Measurements from ENCODE around the gene PTX4.

PTX4 gene

DNA sequence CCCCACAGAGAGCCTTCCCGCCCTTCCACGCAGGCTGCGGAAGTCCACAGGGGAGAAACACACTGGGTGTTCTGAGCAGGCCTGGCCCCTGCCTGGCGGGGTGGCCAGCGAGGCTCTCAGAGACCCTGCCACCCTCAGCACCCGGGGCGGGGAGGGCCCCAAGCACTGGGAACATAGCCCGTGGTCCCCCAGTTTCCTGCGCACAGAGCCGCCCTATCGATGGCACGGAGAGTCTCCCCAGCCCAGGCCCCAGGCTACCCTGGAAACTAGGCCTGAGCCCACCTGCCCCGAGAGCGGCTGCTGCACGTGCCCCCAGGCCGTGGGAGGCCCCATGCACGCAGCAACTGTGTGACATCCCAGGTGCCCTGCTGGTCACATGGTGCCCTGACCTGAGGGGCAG is 34.2 kb downstream of the PTX4 start:
- no peaks in the 10 kb centered on the region for H3K9me3 ChIP-seq (ENCODE audit: insufficient read depth, low read depth, low read length)
- peaks cover 65% of the 10 kb centered on the region for H3K36me3 ChIP-seq (ENCODE audit: insufficient read depth, low read length)
- no peak overlapping the region for H3K9ac ChIP-seq (ENCODE audit: low read depth, low read length)
- H3K27ac ChIP-seq (ENCODE audit: low read depth, low read length): no peak overlapping the region
- 93% methylated on average over 17 of the region's 17 CpGs for WGBS
- no peaks in the 10 kb centered on the region for H3K27me3 ChIP-seq (ENCODE audit: insufficient read depth, low read length)
- no peaks in the 10 kb centered on the region for H3K4me1 ChIP-seq (ENCODE audit: insufficient read depth, low read length)
- H3K4me3 ChIP-seq (ENCODE audit: low read length): no peak overlapping the region

DNA sequence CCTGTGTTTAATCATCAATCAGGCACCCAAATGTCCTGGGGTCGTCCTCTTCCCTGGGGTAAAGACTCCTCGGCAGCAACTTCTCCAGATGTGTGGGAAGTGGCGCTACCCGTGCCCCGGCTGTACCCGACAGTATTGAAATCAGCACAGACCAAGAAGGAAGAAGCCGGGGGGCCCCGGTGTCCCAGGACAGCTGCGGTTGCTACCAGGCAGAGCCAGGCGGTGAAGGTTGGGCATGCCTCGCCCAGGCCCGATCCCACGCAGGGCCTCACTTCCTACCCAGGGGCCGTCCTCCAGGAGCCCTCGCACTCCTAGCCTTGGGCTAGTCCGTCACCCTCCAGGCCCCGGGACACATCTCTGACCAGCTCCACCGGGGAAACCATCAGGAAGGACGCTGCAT is 35.4 kb downstream of the PTX4 start:
- 97% methylated on average over 19 of the region's 19 CpGs for WGBS
- Histone ChIP-seq H3K4me3 (ENCODE audit: low read length) (no peak overlapping the region), H3K36me3 (ENCODE audit: insufficient read depth, low read length) (peaks cover 62% of the 10 kb centered on the region), H3K27me3 (ENCODE audit: insufficient read depth, low read length) (no peaks in the 10 kb centered on the region), H3K9ac (ENCODE audit: low read depth, low read length) (no peak overlapping the region), H3K4me1 (ENCODE audit: insufficient read depth, low read length) (no peaks in the 10 kb centered on the region), H3K27ac (ENCODE audit: low read depth, low read length) (no peak overlapping the region), H3K9me3 (ENCODE audit: insufficient read depth, low read depth, low read length) (no peaks in the 10 kb centered on the region)

DNA sequence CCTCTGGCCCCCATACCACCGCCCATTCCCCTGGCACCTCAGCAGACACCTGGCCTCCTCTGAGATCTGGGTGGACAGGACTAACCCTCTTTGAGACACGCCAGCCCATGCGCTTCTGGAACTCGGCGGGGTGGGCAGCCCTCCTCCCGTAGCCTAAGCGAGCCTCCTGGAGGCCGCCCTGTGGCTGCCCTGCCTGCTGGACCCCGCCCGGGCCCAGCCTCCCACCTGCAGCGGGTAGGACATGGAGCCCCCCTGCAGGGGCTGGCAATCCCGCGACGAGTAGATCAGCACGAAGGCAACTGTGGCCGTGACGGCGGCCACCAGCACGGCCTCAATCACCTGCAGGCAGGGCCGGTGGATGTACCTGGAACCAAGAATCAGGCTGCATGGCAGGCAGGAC is 36.2 kb downstream of the PTX4 start:
- no peaks in the 10 kb centered on the region for H3K4me1 ChIP-seq (ENCODE audit: insufficient read depth, low read length)
- no peak overlapping the region for H3K27ac ChIP-seq (ENCODE audit: low read depth, low read length)
- H3K9ac ChIP-seq (ENCODE audit: low read depth, low read length): no peak overlapping the region
- 92% methylated on average over 20 of the region's 20 CpGs for WGBS
- H3K36me3 ChIP-seq (ENCODE audit: insufficient read depth, low read length): peaks cover 65% of the 10 kb centered on the region
- H3K4me3 ChIP-seq (ENCODE audit: low read length): no peak overlapping the region
- H3K9me3 ChIP-seq (ENCODE audit: insufficient read depth, low read depth, low read length): no peaks in the 10 kb centered on the region
- H3K27me3 ChIP-seq (ENCODE audit: insufficient read depth, low read length): no peaks in the 10 kb centered on the region

DNA sequence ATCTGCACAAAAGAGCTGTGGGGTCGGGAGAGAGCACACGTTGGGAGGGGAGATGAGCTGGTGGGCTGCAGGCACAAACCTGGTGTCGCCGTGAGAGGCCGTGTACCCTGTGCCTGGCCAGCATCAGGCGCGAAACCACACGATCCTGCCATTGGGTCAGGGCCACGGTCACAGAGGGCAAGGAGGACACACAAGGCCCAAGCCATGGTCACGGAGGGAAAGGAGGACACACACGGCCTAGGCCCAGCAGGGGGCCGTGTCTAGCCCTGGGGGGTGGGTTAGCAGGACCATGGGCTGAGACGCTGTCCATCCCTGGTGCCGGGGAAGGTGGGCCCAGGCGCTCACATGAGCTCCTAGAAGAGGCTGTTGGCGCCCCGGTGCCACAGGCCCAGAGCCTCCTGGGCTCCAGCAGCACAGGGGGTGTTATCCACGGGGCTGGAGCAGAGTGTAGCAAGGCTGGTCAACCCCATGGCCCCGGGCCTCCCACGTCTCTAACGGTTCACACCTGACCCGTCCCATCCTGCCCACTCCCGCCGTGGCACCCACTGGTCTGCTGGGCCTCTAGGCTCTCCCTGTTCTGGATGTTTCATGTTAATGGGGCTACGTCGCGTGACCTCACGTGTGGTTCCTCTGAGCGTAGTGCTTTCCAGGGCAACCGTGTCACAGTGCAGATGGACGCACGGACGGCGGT is 36.9 kb downstream of the PTX4 start:
- 95% methylated on average over 34 of the region's 34 CpGs for WGBS

DNA sequence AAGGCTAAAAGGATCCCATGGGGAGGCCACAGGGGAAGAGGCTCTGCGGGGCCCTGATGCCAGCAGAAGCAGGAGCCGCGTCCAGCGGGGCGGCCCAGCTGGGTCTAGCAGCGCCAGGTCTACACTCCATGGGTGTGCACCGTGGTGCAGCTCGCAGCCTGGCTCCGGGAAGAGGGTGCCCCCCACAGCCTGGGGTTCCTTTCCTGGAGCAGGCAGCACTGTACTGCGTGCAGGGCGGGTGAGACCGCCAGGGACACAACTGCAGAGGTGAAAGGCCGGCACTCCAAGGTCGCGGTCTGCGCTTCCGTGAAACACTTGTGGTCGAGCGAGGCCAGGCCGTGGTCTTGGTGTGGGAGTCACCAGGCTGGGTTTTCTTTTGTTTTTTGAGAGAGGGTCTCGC is 37.9 kb downstream of the PTX4 start:
- Histone ChIP-seq H3K36me3 (ENCODE audit: insufficient read depth, low read length) (peaks cover 65% of the 10 kb centered on the region), H3K4me1 (ENCODE audit: insufficient read depth, low read length) (no peaks in the 10 kb centered on the region), H3K27me3 (ENCODE audit: insufficient read depth, low read length) (no peaks in the 10 kb centered on the region), H3K9ac (ENCODE audit: low read depth, low read length) (no peak overlapping the region), H3K4me3 (ENCODE audit: low read length) (no peak overlapping the region), H3K27ac (ENCODE audit: low read depth, low read length) (no peak overlapping the region), H3K9me3 (ENCODE audit: insufficient read depth, low read depth, low read length) (no peaks in the 10 kb centered on the region)
- 94% methylated on average over 21 of the region's 21 CpGs for WGBS

More for the DNA sequence above, 36.9 kb downstream of the PTX4 start:
- Histone ChIP-seq H3K36me3 (ENCODE audit: insufficient read depth, low read length) (peaks cover 62% of the 10 kb centered on the region), H3K27ac (ENCODE audit: low read depth, low read length) (no peak overlapping the region), H3K27me3 (ENCODE audit: insufficient read depth, low read length) (no peaks in the 10 kb centered on the region), H3K4me3 (ENCODE audit: low read length) (no peak overlapping the region), H3K9ac (ENCODE audit: low read depth, low read length) (no peak overlapping the region), H3K4me1 (ENCODE audit: insufficient read depth, low read length) (no peaks in the 10 kb centered on the region), H3K9me3 (ENCODE audit: insufficient read depth, low read depth, low read length) (no peaks in the 10 kb centered on the region)

DNA sequence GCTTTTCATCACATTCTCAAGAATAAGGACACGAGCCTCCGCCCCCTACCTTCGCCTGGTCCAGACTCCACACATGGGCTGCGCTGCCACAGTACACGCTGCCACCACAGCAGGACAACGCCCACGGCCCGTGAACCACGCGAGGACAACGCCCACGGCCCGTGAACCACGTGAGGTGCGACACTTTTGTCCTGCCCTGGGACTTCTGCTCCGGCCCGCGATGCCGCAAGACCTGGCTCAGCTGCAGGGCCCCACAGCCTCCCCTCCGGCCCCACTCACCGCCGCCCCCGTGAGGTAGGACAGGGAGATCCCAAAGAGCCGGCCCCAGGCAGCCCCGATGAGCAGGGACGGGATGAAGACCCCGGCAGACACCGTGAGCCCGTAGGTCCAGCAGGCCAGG is 38.5 kb downstream of the PTX4 start:
- Histone ChIP-seq H3K27me3 (ENCODE audit: insufficient read depth, low read length) (no peaks in the 10 kb centered on the region), H3K9me3 (ENCODE audit: insufficient read depth, low read depth, low read length) (no peaks in the 10 kb centered on the region), H3K4me3 (ENCODE audit: low read length) (no peak overlapping the region), H3K9ac (ENCODE audit: low read depth, low read length) (no peak overlapping the region), H3K36me3 (ENCODE audit: insufficient read depth, low read length) (peaks cover 62% of the 10 kb centered on the region), H3K27ac (ENCODE audit: low read depth, low read length) (no peak overlapping the region), H3K4me1 (ENCODE audit: insufficient read depth, low read length) (no peaks in the 10 kb centered on the region)
- 94% methylated on average over 29 of the region's 29 CpGs for WGBS

DNA sequence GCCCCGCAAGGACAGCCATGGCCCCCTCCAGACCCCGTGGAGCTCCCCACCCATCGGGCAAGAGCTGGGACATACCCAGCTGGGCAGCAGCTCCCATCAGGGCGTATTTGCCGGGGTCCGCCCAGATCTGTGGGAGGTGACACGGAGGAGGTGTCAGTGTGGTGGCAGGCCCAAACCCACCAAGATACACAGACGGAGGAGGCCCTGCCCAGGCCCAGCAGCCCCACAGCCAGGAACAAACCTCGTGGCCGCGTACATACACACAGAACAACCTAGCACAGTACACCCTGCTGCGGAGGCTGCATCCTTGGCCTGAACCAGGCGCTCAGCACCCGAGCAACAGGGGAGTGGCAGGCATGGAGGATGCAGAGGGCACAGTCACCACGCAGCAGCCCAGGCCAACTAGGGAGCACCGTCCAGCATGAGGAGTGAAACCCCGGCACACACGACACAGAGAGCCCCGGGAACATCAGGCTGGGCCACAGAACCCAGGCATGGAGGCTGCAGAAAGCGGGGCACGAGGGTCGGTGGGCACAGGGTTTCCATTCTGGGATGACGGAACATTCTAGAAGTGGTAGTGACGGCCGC is 39.4 kb downstream of the PTX4 start:
- H3K27ac ChIP-seq (ENCODE audit: low read depth, low read length): no peak overlapping the region
- H3K36me3 ChIP-seq (ENCODE audit: insufficient read depth, low read length): peaks cover 54% of the 10 kb centered on the region
- H3K27me3 ChIP-seq (ENCODE audit: insufficient read depth, low read length): no peaks in the 10 kb centered on the region
- no peaks in the 10 kb centered on the region for H3K4me1 ChIP-seq (ENCODE audit: insufficient read depth, low read length)
- no peak overlapping the region for H3K9ac ChIP-seq (ENCODE audit: low read depth, low read length)
- WGBS: 96% methylated on average over 25 of the region's 25 CpGs
- no peaks in the 10 kb centered on the region for H3K9me3 ChIP-seq (ENCODE audit: insufficient read depth, low read depth, low read length)
- H3K4me3 ChIP-seq (ENCODE audit: low read length): no peak overlapping the region

DNA sequence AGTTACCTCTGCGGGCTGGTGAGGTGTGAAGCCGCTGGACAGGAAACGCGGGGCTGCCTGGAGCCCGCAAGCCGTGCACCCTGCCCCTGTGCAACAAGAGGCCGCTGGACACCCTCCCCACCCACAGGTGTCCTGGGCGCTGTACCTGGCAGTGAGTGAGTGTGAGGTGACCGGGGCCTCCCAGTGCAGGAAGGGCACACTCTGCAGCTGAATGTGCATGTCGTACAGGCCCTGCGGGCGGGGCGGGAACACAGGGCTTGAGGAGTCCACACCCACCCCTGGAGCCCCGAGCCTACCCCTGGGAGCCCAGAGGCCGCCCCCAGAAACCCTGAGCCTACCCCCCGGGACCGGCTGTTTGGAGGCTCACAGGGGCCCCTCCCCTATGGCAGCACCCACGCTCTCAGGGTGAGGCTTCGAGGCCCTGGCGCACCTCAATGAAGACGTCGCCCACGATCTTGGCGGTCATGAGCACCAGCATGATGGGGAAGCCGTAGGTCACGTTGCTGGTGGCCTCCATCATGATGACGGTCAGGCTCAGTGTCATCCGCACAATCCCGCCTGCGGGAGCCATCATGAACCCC is 40.1 kb downstream of the PTX4 start:
- 92% methylated on average over 30 of the region's 30 CpGs for WGBS
- Histone ChIP-seq H3K9me3 (ENCODE audit: insufficient read depth, low read depth, low read length) (no peaks in the 10 kb centered on the region), H3K4me1 (ENCODE audit: insufficient read depth, low read length) (no peaks in the 10 kb centered on the region), H3K27ac (ENCODE audit: low read depth, low read length) (no peak overlapping the region), H3K9ac (ENCODE audit: low read depth, low read length) (no peak overlapping the region), H3K27me3 (ENCODE audit: insufficient read depth, low read length) (no peaks in the 10 kb centered on the region), H3K4me3 (ENCODE audit: low read length) (no peak overlapping the region), H3K36me3 (ENCODE audit: insufficient read depth, low read length) (peaks cover 47% of the 10 kb centered on the region)

DNA sequence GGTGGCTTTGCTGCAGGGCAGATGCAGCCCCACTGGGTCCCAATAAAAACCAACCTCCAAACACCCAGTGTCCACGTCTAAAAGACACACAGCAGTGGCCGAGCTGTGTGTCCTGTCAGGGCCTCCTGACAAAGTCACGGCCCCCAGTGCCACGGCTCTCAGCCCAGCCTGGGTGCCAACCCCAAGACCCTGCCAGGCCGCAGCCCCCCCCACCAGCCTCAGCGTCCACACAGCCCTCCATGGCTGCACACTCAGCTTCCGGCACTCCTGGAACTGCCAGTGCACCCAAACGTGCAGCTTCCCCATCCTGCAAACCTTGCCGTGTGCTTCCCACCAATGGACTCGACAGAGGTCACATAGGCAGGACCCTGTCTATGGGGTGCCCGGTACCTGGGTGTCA is 40.8 kb downstream of the PTX4 start:
- no peaks in the 10 kb centered on the region for H3K9me3 ChIP-seq (ENCODE audit: insufficient read depth, low read depth, low read length)
- H3K27me3 ChIP-seq (ENCODE audit: insufficient read depth, low read length): no peaks in the 10 kb centered on the region
- H3K36me3 ChIP-seq (ENCODE audit: insufficient read depth, low read length): peaks cover 41% of the 10 kb centered on the region
- H3K4me1 ChIP-seq (ENCODE audit: insufficient read depth, low read length): no peaks in the 10 kb centered on the region
- no peak overlapping the region for H3K9ac ChIP-seq (ENCODE audit: low read depth, low read length)
- WGBS: 95% methylated on average over 11 of the region's 11 CpGs
- H3K27ac ChIP-seq (ENCODE audit: low read depth, low read length): no peak overlapping the region
- H3K4me3 ChIP-seq (ENCODE audit: low read length): no peak overlapping the region

DNA sequence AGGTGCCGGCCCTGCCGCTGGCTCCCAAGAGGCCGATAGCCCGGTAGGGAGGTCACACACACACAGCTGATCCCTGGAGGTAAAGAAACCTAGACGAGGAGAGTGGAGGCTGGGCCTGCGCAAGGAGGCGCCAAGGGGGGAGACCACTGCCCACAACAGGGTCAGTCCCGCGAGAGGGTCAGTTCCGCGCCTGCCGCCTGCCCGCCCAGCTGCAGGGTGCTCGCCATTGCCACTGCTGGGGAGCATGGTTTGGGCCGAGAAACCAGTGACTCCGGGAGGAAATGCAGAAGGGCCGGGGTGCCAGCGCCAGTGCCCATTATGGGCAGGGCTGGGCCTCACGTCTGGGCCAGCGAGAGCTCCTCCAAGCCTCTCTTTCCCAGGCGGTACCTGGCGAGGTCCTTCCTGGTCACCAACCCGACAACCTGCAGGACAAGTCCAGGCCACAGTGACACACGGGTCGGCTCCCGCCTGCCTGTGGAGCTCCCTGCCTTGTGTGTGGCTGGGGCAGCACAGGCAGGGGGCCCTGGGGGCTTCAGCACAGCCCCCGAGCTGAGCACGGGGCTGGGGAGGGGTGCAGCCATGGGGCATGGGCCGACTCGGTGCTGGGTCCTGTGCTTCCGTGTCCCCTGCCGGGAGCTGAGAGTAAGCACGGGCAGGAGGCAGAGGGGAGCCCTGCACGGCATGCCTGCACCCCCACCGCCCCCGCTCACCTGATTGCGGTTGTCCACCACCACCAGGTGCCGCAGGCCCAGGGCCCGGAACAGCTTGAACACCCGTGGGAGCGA is 42.3 kb downstream of the PTX4 start:
- Histone ChIP-seq H3K9ac (ENCODE audit: low read depth, low read length) (no peak overlapping the region), H3K9me3 (ENCODE audit: insufficient read depth, low read depth, low read length) (no peaks in the 10 kb centered on the region), H3K27me3 (ENCODE audit: insufficient read depth, low read length) (no peaks in the 10 kb centered on the region), H3K27ac (ENCODE audit: low read depth, low read length) (no peak overlapping the region), H3K36me3 (ENCODE audit: insufficient read depth, low read length) (peaks cover 28% of the 10 kb centered on the region), H3K4me1 (ENCODE audit: insufficient read depth, low read length) (no peaks in the 10 kb centered on the region), H3K4me3 (ENCODE audit: low read length) (no peak overlapping the region)
- 96% methylated on average over 41 of the region's 41 CpGs for WGBS

DNA sequence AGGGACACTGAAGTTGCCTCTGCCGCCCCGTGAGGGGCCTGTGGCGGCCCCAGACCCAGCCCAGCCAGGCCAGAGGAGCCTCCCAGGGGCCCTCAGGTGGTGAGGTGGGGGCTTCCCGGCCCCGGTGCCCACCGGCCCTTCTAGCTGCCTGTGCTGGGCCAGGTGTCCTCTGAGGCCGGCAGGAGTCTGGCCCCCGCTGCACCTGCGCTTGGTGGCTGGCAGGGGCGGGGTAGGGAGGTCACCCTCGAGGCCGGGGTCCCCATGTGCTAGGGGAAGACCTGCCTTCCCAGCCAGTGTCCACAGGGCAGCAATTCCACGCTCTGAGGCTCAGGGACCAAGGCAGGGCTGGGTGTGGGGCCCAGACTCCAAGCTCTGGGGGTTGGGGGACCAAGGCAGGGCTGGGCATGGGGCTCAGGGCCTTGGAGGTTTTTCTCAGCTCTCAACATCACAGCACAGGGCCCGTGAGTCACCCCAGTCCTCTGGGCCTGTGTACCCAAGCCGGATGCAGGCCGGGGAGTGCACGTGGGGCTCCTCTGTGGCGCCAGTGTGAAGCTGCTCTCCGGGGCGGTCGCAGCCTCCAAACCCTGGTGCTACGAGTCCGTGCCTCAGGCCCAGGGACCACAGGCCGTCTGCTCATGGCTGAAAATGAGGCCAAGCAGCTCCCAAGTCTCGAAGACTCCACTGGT is 43.1 kb downstream of the PTX4 start:
- WGBS: 94% methylated on average over 25 of the region's 25 CpGs
- Histone ChIP-seq H3K27ac (ENCODE audit: low read depth, low read length) (no peak overlapping the region), H3K4me3 (ENCODE audit: low read length) (no peak overlapping the region), H3K9me3 (ENCODE audit: insufficient read depth, low read depth, low read length) (no peaks in the 10 kb centered on the region), H3K4me1 (ENCODE audit: insufficient read depth, low read length) (no peaks in the 10 kb centered on the region), H3K27me3 (ENCODE audit: insufficient read depth, low read length) (no peaks in the 10 kb centered on the region), H3K9ac (ENCODE audit: low read depth, low read length) (no peak overlapping the region), H3K36me3 (ENCODE audit: insufficient read depth, low read length) (peaks cover 21% of the 10 kb centered on the region)

Data from HUES64 (cell line).